Superior temporal gyrus (tissue), 1 donor: Measurements from ENCODE around the gene BEX2.

Experiments used
- DNase-seq: peaks from one replicate; pipeline ENCODE4 v3.0.0-alpha.2; 2016; ENCODE audit errors: extremely low spot score

BEX2 gene

GRCh38 chrX:103274284-103274683 lies 36.5 kb downstream of the BEX2 start:
- no peak for DNase-seq
